Liver (tissue), 9 donors: ENCODE results near the gene VSIG10L. TPM values are rescaled to one million over a fixed set of nuclear protein-coding genes. Genes with fewer than 3 reads are reported as not detected.

Source experiments
- DNase-seq: peaks from one replicate; pipeline ENCODE4 v3.0.0-alpha.2; 2017; ENCODE audit warnings: low spot score
- H3K27ac ChIP-seq, 2 donors: one replicate each; pipeline ENCODE4 v1.7.0; 2013; ENCODE audit warnings: inconsistent platforms in 2 of 2, low read length in 2 of 2, control low read depth in 1 of 2, low read depth in 1 of 2, mild to moderate bottlenecking in 1 of 2
- H3K27me3 ChIP-seq, 4 donors: one replicate each; pipeline versions ENCODE4 v1.6.1 to v1.7.0; 2013; ENCODE audit warnings: low read length in 3 of 4, inconsistent platforms in 1 of 4, mild to moderate bottlenecking in 1 of 4, moderate library complexity in 1 of 4; ENCODE audit not compliant: control insufficient read depth in 4 of 4, insufficient read depth in 4 of 4
- H3K36me3 ChIP-seq, 4 donors: one replicate each; pipeline versions ENCODE4 v1.6.1 to v1.7.0; 2013; ENCODE audit warnings: low read length in 3 of 4, mild to moderate bottlenecking in 3 of 4, low read depth in 1 of 4, moderate library complexity in 1 of 4; ENCODE audit not compliant: control insufficient read depth in 4 of 4, insufficient read depth in 3 of 4
- H3K4me1 ChIP-seq, 4 donors: one replicate each; pipeline versions ENCODE4 v1.6.1 to v1.7.0; 2013; ENCODE audit warnings: low read length in 3 of 4, mild to moderate bottlenecking in 3 of 4, moderate library complexity in 1 of 4; ENCODE audit not compliant: control insufficient read depth in 4 of 4, insufficient read depth in 4 of 4
- H3K4me3 ChIP-seq, 3 donors: one replicate each; pipeline versions ENCODE4 v1.6.1 to v1.7.0; 2013; ENCODE audit warnings: low read length in 3 of 3, control low read depth in 1 of 3, low read depth in 1 of 3, mild to moderate bottlenecking in 1 of 3
- H3K9ac ChIP-seq, 2 donors: one replicate each; pipeline ENCODE4 v1.7.0; 2013; ENCODE audit warnings: low read length in 2 of 2, mild to moderate bottlenecking in 2 of 2, moderate library complexity in 2 of 2, control low read depth in 1 of 2, low read depth in 1 of 2
- H3K9me3 ChIP-seq, 4 donors: one replicate each; pipeline versions ENCODE4 v1.6.1 to v1.7.0; 2013; ENCODE audit warnings: low read length in 3 of 4; ENCODE audit not compliant: control insufficient read depth in 4 of 4
- EGR1 ChIP-seq, 2 donors: IDR thresholded peaks; 2 replicates each; pipeline ENCODE4 v1.6.1; 2016 to 2018; ENCODE audit warnings: antibody characterized with exemption in 2 of 2, low read depth in 2 of 2
- FOXA1 ChIP-seq: IDR thresholded peaks from 2 replicates; pipeline ENCODE4 v1.6.1; 2016; ENCODE audit warnings: antibody characterized with exemption
- FOXA2 ChIP-seq: IDR thresholded peaks from 2 replicates; pipeline ENCODE4 v1.6.1; 2016; ENCODE audit warnings: antibody characterized with exemption
- GABPA ChIP-seq, 2 donors: IDR thresholded peaks in 1 of 2; conservative IDR thresholded peaks in 1 of 2; 2 replicates each; pipeline ENCODE4 v1.6.1; 2016; ENCODE audit warnings: antibody characterized with exemption in 2 of 2, mild to moderate bottlenecking in 1 of 2, moderate library complexity in 1 of 2
- HNF4A ChIP-seq, 2 donors: conservative IDR thresholded peaks; 2 replicates each; pipeline ENCODE4 v1.6.1; 2016; ENCODE audit warnings: antibody characterized with exemption in 2 of 2, mild to moderate bottlenecking in 2 of 2
- HNF4G ChIP-seq: IDR thresholded peaks from 2 replicates; pipeline ENCODE4 v1.6.1; 2016; ENCODE audit warnings: antibody characterized with exemption
- JUND ChIP-seq, 2 donors: IDR thresholded peaks; 2 replicates each; pipeline ENCODE4 v1.6.1; 2016; ENCODE audit warnings: antibody characterized with exemption in 2 of 2
- NR2F2 ChIP-seq: IDR thresholded peaks from 2 replicates; pipeline ENCODE4 v1.6.1; 2016; ENCODE audit warnings: antibody characterized with exemption
- RAD21 ChIP-seq, 2 donors: IDR thresholded peaks; 2 replicates each; pipeline ENCODE4 v1.6.1; 2016; ENCODE audit warnings: antibody characterized with exemption in 2 of 2, mild to moderate bottlenecking in 2 of 2
- REST ChIP-seq: IDR thresholded peaks from 2 replicates; pipeline ENCODE4 v1.6.1; 2016; ENCODE audit warnings: antibody characterized with exemption, mild to moderate bottlenecking
- RXRA ChIP-seq, 2 donors: IDR thresholded peaks; 2 replicates each; pipeline ENCODE4 v1.6.1; 2017 to 2018; ENCODE audit warnings: antibody characterized with exemption in 2 of 2, mild to moderate bottlenecking in 1 of 2
- SP1 ChIP-seq: IDR thresholded peaks from 2 replicates; pipeline ENCODE4 v1.6.1; 2018; ENCODE audit warnings: antibody characterized with exemption, mild to moderate bottlenecking
- TAF1 ChIP-seq: conservative IDR thresholded peaks from 2 replicates; pipeline ENCODE4 v1.6.1; 2016; ENCODE audit warnings: antibody characterized with exemption, mild to moderate bottlenecking
- ZBTB33 ChIP-seq: IDR thresholded peaks from 2 replicates; pipeline ENCODE4 v1.6.1; 2016; ENCODE audit warnings: antibody characterized with exemption
- WGBS: extraction: QIAGEN DNeasy Blood & Tissue Kit; methylation state at CpG from one replicate; pipeline ENCODE4 v1.1.7; 2013; 5-methylcytosine and 5-hydroxymethylcytosine counted together
- polyA plus RNA-seq, 2 donors: library from polyadenylated mRNA; stranded (reverse) in 1 of 2; unstranded in 1 of 2; fragments of 200-250 nt in 1 of 2; fragments of >200 nt in 1 of 2; fragmentation: Nextera tagmentation in 1 of 2; extraction: Ambion mirVana in 1 of 2; gene quantifications; one replicate each; pipeline versions ENCODE4 v1.2.1 to v1.2.3, GENCODE V29; 2013 to 2015
- total RNA-seq, 2 donors: library from RNA; depleted of rRNA; stranded (reverse); fragments of >200 nt; gene quantifications; one replicate each; pipeline ENCODE4 v1.2.3, GENCODE V29; 2014
- TF ChIP-seq, protein P1 (sequence below): IDR thresholded peaks from 2 replicates; pipeline ENCODE4 v1.6.1; 2016; ENCODE audit warnings: antibody characterized with exemption
- donor health status: healthy.
- donor health status: healthy.
- donor health status: healthy.
- donor health status: healthy.
- donor health status: healthy.

Gene VSIG10L
- total and polyA plus RNA-seq, 4 donors = 0.60 to 1.8 (median 0.83) TPM

DNA sequence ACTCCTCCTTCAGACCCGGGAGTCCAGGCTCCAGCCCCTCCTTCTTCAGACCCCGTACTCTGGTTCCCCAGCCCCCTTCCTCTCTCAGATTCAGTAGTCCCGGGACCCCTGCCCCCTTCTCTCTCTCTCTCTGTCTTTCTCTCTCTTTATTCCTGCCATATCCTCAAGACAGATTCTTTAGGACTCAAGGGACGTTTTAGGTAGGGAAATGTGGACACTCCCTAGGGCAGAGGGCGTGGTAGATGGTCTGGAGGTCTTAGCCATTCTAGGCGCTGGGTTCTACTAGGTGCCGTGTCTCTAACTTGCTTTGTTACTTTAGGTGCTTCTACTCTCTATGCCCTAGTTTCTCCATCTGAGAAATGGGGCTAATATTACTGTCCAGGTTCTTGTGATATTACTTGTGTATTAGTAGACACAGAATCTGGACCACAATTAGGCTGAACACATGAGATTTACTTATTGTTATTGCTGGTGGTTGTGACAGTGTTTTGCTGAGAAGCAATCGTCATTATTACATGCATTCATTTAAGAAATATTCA lies 49.2 kb upstream of the VSIG10L start (continued):
- TF ChIP-seq HNF4G (no peak), FOXA1 (no peak)
- TF ChIP-seq, protein P1, sequence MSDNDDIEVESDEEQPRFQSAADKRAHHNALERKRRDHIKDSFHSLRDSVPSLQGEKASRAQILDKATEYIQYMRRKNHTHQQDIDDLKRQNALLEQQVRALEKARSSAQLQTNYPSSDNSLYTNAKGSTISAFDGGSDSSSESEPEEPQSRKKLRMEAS = no peak

DNA sequence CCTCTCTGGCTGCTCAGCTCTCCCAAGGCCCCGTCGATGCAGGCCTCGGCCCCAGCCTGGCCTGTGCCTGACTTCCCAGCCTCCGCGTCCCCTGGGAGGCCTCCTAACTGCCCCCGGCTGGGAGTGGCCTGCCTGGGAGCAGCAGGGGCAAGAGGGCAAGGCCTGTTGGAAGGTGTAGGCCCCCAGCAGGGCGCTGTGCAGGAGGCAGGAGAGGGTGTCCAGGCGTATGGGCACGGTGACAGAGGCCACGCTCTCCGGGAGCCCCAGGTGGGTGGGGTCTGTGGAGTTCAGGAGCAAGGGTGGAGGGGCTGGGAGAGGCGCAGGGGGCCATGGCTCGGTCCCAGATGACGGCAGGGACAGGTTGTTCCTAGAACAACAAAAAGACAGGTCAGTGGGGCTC lies 47.2 kb upstream of the VSIG10L start:
- H3K9me3 ChIP-seq = no peaks in the 10 kb centered on the region
- H3K4me1 ChIP-seq = peaks cover 0 to 4% (median 0%) of the 10 kb centered on the region in 4 donors
- H3K36me3 ChIP-seq = no peaks in the 10 kb centered on the region
- H3K27me3 ChIP-seq = no peaks in the 10 kb centered on the region
- no peak overlapping the region for H3K27ac ChIP-seq
- no peak overlapping the region for H3K9ac ChIP-seq
- TF ChIP-seq SP1 = no peak
- no peak for DNase-seq
- no peak overlapping the region for H3K4me3 ChIP-seq
- WGBS = 86% methylated on average over 14 of the region's 14 CpGs

DNA sequence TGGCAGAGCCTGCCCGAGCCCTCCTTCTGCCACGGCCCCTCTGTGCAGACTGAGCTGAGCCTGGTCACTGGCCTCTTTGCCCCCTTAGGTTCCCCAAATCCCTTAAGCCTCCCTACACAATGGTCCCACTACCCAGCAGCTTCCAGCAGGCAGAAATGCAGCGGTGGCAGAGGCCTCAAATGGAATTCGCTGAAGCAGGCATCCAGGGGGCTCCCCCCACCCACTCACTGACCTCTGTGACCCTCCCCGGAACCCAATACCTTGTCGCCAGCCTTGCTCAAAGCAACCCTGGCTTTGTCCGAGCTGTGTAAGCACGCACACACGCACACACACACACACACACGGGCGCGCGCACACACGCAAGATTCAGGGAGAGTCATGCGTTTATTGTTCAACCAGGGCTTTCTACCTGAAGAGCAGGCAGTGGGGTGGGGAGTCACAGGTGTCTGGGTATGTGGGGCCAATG lies 46.0 kb upstream of the VSIG10L start, which contains the start of gene LIM2:
TSS of gene LIM2 (minus strand) at position 51 of the 466 bp plus-strand sequence. CDS start 531 bp downstream, outside the sequence.
- Histone ChIP-seq H3K27me3 (no peaks in the 10 kb centered on the region), H3K9ac (no peak within 1 kb of the TSS)
- WGBS = 89% methylated on average over 15 of the region's 15 CpGs

DNA sequence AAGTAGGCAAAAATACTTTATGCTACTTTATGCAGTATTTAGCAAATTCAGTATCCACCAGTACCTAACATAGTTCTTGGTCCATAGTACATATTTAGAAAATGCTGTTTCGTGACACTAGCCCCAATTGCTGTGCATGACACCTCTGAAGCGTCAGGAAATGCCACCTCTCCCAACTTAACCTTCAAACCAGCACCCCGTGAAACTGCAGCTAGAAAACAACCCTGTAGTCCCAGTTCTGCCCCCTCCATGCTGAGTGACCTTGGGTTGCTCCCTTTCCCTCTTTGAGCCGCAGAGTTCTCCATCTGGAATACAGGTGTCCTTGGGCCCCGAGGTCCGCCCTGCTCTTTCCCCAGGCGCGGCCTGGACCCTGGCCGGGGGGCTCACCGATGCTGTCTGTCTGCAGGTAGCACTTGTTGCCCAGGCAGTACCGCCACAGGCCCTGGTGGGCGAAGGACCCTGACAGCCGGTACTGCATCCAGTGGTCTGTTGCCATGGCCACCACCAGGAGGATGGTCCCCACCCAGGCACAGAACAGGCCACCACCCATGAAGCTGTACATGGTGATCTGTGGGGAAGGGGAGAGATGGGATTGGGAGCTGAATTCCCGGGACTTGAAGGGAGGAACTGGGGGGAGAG lies 45.1 kb upstream of the VSIG10L start:
- Histone ChIP-seq H3K9ac (no peak overlapping the region), H3K9me3 (no peaks in the 10 kb centered on the region), H3K36me3 (no peaks in the 10 kb centered on the region), H3K27me3 (no peaks in the 10 kb centered on the region), H3K27ac (no peak overlapping the region), H3K4me3 (no peak overlapping the region), H3K4me1 (no peaks in the 10 kb centered on the region)
- DNase-seq = no peak
- WGBS = 87% methylated on average over 14 of the region's 14 CpGs
- TF ChIP-seq EGR1 (IDR thresholded peaks at IDR 0.05; ENCODE audit: low read depth in 2 of 2) = no peak
- no peak for TF ChIP-seq JUND (IDR thresholded peaks at IDR 0.05)
- TF ChIP-seq GABPA (IDR thresholded peaks at IDR 0.05 in 1 of 2, conservative IDR thresholded peaks at IDR 0.05 in 1 of 2) = no peak

More for the DNA sequence above, 46.0 kb upstream of the VSIG10L start, which contains the start of gene LIM2:
- DNase-seq = no peak
- Histone ChIP-seq H3K9me3 (no peaks in the 10 kb centered on the region), H3K36me3 (no peaks in the 10 kb centered on the region), H3K4me1 (no peaks in the 10 kb centered on the region), H3K4me3 (no peak within 1 kb of the TSS), H3K27ac (no peak within 1 kb of the TSS)
- TF ChIP-seq, protein P1 = no peak

DNA sequence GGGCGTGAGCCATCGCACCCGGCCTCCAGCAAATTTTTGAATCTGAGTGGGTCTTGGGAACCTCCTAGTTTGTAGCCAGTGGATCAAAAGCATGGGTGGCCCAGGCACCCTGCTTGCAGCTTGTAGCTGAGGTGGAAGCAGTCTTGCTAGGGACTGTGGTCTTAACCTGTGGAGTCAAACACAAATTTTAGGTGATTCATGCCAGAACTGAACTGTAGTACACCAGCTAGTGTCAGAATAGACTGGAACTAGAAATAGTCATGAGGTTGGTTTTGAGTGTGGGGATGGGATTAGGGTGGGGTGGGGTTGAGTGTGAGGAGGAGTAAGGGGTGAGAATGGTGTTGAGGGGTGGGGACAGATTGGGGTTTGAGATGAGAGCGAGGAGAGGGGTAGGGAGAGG lies 40.1 kb upstream of the VSIG10L start:
- Histone ChIP-seq H3K36me3 (no peaks in the 10 kb centered on the region), H3K27ac (no peak overlapping the region), H3K9me3 (peaks cover 0 to 2% (median 0%) of the 10 kb centered on the region in 4 donors), H3K4me1 (no peaks in the 10 kb centered on the region), H3K9ac (no peak overlapping the region), H3K4me3 (no peak overlapping the region), H3K27me3 (no peaks in the 10 kb centered on the region)
- no peak for TF ChIP-seq JUND (IDR thresholded peaks at IDR 0.05)
- no peak for TF ChIP-seq TAF1
- TF ChIP-seq HNF4A (conservative IDR thresholded peaks at IDR 0.05) = no peak
- TF ChIP-seq REST = no peak
- TF ChIP-seq FOXA1 = no peak
- TF ChIP-seq EGR1 (IDR thresholded peaks at IDR 0.05; ENCODE audit: low read depth in 2 of 2) = no peak
- TF ChIP-seq RXRA (IDR thresholded peaks at IDR 0.05) = no peak
- no peak for TF ChIP-seq GABPA (IDR thresholded peaks at IDR 0.05 in 1 of 2, conservative IDR thresholded peaks at IDR 0.05 in 1 of 2)
- no peak for TF ChIP-seq RAD21 (IDR thresholded peaks at IDR 0.05)
- no peak for TF ChIP-seq NR2F2
- no peak for TF ChIP-seq ZBTB33
- no peak for TF ChIP-seq FOXA2
- WGBS = 96% methylated on average over 4 of the region's 4 CpGs
- DNase-seq = no peak
